NCI-H460 (cell line): Measurements from ENCODE around the gene CXCL11. TPM values are rescaled to one million over a fixed set of nuclear protein-coding genes. Genes with fewer than 3 reads are reported as not detected.
"Not testable (repeated sequence)": the region's sequence is repeated elsewhere in the genome, so short reads cannot be mapped to it uniquely, and the experiment has no call there.

Experiments used
- DNase-seq: peaks from one replicate; pipeline ENCODE4 v3.0.0-alpha.2; 2016; ENCODE audit warnings: low read depth; ENCODE audit errors: extremely low read depth
- total RNA-seq: library from RNA; depleted of rRNA; stranded (reverse); fragments of >200 nt; shearing (Covaris generic); gene quantifications from 2 replicates; pipeline ENCODE4 v1.2.3, GENCODE V29; 2014

The CXCL11 gene
- total RNA-seq, 1 experiment from 2014 or later = not detected

DNA sequence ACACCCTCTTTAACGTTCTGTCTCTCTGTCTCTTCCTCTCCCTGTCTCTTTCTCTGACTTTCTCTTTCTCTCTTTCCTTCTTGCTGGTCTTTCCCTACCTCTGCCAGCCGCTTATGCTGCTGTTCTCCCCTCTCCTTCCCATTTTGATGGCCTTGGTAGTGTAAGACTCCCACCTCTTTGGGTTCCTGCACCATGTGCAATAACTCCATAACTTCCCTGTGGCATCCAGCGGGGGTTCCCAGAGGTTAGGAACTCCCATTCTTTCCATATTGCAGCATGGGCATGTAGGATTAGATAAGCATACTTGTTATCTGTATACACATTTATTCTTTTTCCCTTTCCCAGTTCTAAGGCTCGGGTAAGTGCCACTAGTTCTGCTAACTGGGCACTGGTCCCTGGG is 8.8 kb upstream of the CXCL11 start:
- not testable (repeated sequence) for DNase-seq

DNA sequence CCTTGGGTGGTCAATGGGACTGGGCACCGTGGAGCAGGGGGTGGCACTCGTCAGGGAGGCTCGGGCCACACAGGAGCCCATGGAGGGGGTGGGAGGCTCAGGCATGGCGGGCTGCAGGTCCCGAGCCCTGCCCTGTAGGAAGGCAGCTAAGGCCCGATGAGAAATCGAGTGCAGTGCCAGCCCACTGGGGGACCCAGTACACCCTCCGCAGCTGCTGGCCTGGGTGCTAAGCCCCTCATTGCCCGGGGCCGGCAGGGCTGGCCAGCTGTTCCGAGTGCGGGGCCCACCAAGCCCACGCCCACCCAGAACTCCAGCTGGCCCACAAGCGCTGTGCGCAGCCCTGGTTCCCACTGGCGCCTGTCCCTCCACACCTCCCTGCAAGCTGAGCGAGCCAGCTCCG is 7.4 kb upstream of the CXCL11 start:
- DNase-seq = not testable (repeated sequence)

DNA sequence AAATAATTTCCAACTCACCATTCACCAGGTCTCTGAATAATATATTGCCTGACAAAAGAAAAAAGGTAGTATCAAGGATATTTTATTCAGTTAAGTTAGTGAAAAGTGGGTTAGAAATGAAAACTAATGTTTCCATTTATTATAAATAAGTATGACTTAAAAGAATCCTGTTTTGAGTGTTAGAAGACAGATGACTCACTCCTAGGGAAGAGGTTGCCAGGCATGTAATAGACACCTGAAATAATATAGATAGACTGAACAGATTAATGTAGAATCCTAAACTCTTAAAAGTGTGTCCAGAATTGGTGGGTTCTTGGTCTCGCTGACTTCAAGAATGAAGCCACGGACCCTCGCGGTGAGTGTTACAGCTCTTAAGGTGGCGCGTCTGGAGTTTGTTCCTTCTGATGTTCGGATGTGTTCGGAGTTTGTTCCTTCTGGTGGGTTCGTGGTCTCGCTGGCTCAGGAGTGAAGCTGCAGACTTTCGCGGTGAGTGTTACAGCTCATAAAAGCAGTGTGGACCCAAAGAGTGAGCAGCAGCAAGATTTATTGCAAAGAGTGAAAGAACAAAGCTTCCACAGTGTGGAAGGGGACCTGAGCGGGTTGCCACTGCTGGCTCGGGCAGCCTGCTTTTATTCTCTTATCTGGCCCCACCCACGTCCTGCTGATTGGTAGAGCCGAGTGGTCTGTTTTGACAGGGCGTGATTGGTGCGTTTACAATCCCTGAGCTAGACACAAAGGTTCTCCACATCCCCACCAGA is 6.5 kb upstream of the CXCL11 start:
- not testable (repeated sequence) for DNase-seq

DNA sequence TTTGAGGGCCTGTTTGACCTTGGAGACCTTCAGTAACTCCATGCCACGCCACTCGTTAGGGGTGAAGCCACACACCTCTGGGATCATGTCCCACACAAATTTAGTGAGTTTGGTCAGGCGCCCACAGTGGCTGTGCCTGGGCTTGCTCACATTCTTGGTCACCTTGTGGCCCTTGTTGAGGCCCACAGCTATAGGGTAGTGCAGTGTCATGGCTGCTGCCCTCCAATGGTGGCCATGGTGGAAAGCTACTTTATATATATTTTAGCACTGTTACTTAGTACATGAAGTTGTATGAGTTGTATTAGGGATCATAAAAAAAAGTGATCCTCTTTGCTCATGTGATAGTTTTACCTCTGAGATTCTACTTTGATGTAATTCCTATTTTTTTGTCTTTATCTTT is 985 bp upstream of the CXCL11 start:
- DNase-seq = no peak

DNA sequence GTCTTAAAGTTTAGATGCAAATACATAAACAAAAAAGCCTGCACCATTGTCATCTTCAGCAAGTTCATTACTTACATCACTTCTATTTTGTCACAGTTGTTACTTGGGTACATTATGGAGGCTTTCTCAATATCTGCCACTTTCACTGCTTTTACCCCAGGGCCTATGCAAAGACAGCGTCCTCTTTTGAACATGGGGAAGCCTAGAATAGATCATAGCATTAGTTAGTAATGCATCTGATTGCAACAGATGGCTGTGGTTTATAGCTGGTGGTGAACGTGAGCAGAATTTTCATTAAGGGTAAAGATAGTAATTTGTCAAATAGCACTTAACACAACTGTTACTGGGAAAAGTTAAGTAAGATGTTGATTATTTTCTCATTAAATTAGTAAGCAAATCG is 729 bp downstream of the CXCL11 start:
- DNase-seq = no peak

DNA sequence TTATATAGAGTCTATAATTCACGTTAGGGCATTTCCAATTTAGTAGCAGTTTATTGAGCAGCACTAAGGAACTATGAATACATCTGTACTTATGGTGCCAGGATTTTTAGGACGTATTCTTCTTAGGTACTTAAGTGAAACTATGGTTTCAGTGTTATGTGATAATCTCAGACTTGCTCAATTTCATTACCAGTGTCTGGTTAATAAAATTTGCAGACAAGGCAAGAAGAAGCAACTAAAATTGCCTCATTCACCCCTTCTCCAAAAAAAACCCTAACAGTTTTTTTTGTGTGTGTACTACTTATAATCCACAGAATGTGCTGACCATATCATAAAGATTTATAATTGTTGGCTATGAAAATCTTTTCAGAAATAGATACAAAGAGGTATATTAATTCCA is 6.6 kb downstream of the CXCL11 start:
- no peak for DNase-seq

DNA sequence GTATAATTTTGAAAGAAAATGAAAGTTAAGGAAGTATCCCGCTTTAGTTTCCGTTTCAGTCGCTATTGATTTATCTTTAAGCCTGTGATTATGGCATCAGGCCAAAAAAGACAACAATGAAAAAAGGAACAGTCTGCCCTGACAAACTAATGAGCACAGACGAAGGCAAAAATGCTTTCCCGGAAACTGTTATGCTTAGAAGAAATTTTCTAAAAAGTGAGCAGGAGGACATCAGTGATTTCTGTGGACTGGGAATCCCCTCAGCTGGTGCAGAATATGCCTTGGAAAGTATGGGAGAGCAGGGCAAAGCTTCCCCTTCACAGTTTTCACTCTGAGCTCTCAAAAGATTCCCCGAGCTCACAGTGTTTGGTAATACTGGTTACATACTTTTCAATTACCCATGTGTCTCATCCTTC is 7.5 kb downstream of the CXCL11 start:
- DNase-seq = no peak

DNA sequence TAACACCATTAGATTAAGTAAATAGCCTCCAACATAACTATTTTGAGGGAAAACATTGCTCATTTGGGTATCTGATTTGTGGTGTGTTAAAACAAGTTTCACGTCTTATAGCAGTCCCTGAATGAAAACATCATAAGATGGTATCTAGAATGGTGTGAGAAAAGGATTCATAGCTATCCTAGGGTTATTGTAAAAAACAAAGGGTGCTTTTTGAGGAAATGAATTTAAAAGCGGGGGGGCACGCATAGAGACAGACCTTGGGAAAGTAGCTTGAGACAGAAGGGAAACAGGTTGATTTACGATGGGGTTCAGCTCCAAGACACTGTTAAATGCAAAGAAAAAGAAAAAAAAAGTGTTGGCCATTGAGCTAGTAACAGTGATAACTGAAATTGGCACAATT is 11.8 kb downstream of the CXCL11 start:
- no peak for DNase-seq

DNA sequence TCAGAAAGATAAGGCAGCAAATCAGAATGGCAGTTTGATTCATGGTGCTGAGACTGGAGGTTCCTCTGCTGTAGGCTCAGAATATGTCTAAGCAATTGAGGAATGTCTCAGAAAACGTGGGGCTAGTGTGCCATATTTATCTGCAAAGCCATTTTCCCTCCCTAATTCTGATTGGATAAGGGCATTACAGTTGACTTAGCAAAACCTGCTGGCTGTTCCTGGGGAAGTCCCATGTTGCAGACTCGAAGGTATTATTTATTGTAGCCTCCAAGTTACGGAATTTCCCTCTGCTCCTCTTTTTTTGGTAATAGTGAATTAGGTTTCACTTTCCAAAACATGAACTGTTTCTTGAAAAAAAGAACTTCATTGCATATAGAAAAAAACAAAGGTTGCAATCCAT is 12.5 kb downstream of the CXCL11 start, which contains the start of gene CXCL10:
Gene CXCL10 (minus strand): TSS at position 109 of the 400 bp plus-strand sequence. CDS start 66 bp downstream, at position 43.
- DNase-seq = no peak

DNA sequence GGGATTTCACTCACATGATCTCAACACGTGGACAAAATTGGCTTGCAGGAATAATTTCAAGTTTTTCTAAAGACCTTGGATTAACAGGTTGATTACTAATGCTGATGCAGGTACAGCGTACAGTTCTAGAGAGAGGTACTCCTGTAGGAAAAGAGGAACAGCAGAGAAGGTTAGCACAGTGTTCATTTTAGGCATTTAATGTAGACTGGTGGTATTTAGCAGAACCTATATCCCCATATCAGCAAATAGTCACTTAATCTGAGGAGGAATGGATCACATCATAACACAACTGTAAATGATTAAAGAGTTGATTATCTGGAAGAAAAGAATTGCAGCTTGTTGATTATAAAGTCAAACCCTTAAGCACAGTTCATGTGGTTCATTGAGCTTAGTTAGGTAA is 13.2 kb downstream of the CXCL11 start:
- DNase-seq = no peak

DNA sequence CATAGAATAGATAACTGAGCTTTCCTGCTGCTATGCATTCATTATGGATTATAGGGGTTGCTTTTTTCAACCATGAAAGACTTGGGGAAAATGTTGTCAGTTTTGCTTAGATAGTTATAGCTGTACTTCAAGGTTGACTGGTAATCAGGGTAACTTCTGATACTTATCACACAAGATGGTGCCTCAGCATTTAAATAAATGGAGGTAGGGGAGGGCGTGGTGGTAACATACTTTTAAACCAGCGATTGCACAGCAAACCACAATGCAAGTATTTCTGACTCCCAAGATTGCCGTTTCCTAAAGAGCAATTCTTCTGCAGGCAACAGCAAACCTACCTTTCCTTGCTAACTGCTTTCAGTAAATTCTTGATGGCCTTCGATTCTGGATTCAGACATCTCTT is 13.8 kb downstream of the CXCL11 start:
- no peak for DNase-seq

DNA sequence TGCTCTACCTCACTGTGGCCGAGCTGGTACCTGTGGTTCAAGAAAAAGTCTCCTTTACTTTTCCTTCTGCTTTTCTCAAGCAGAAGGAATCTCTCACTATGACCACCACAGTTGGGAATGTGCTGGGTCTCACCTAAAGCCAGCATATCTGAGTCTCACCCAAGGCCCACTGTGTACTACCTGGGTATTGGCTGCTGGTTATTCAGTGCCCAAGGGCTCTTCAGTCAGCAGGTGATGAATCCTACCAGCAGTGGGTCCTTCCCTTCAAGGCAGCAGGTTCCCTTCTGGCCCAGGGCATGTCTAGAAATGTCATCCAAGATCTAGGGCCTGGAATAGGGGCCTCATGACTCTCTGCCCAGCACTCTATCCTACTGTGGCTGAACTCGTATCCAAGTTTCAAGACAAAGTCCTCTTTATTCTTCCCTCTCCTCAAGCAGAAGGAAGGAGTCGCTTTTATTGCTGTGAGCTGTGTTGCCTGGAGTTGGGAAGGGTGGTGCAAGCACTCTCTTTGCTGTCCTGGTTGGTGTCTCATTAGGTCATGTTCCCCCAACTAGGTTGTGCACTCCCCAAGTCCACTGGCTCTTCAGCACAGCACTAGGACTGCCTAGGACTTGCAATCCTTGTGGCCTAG is 18.7 kb downstream of the CXCL11 start:
- no peak for DNase-seq

DNA sequence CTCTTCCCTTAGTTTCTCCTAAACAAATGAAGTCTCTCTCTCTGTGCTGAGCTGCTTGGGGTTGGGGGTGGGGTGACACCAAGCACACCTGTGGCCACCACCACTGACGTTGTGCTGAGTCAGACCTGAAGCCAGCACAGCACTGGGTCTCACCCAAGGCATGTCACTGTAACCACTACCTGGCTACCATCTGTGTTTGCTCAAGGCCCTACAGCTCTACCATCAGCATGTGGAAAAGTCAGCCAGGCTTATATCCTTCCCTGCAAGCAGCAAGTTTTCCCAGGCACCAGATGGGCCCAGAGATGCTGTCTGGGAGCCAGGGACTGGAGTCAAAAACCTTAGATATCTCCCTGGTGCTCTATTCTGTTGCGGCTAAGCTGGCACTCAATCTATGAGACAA is 19.5 kb downstream of the CXCL11 start:
- no peak for DNase-seq

DNA sequence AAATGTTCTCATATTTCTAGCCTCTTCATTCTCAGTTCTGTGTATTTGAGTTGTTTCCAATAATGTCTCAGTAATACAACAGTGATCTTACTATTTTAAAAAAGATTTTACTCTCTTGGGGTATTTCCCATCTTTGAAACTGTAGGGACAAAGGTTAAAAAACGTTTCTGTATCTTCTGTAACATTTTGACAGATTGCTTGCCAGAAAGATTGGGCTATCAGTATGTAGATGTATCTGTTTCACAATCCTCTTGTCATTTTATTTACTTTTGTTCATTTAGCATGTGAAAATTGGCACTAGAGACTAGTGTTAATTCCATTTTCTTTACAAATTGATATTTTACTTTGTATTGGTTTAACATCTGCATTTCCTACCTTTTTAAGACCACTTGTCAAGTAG is 22.3 kb downstream of the CXCL11 start:
- no peak for DNase-seq

DNA sequence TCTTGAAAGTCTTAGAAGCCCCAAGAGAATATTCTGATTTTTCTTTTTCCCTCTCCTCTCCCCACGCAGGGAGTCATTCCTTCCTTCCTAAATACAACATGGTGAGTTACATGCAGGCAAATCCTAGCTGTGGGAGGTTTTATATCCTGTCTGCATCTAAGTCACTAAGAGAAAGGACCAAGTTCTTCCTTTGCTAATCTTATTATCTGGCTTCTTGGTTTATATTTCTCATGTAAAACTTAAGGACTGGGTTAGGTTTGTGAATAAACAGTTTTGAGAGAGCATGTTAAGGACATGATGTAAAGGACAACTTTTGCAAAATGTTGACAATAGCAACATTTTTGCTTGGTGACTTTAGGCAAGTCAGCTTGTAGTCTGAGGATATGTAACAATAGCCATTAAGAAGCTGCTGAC is 23.5 kb downstream of the CXCL11 start:
- DNase-seq = no peak

DNA sequence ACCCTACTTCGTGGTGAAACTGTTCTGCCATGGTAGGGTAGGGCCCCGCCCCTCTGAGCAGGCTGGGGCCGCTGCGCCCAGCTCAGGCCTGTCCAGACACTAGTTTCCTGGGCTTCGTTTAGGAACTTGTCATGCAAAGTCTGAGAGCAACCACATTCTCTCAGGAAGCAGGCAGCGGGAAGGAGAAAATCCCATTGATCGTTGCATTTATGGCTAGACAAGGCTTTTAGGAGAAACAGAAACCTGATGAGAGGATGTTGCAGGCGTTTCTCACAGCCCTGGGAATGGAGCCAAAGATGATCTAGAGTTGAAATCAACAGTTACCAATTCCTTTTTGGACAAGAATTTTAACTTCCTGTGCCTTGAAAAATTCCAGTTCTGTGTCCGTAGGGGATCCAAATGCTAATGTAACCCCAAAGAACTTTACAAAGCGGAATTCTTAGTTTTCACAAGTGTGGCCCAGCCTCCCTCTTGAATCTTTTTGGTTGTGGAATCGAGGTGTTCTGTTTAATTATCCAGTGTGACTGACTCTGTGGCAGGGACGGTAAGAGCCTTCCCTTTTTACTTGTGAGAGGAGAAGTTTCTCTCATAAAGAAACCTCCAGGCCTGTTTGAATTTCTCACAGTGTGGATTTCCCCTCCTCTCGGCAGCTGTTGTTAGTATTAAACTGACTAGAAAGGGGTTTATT is 24.0 kb downstream of the CXCL11 start:
- no peak for DNase-seq

DNA sequence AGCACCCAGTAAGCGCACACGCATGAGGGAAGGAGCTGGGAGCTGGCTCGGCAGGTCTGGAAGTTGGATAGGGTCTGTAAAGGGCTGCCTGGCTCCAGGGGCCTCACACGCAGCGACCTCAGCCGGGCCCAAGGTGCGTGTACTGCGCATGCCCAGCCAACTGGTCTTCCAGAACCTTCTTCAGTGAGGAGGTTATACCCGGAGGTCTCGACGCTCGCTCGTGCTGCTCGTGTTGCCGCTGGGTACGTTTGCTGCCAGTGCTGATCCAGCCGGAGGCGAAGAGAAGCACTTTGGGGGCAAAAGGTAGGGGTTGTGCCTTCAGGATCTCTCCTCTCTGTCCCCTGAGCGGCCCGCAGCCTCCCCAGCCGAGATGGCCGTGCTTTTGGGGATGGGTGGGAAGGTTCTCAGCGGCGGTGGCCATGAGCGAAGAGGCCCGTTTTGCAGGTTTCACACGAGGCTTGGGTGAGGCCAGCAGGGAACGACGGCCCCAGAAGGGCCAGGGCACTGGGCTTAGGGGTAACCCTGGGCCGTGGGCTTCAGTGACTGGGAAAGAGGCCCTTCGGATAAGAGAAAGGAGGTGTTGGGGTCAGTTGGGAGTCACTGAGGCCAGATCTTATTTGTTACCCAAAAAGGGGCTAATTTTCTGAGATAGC is 24.7 kb downstream of the CXCL11 start:
- no peak for DNase-seq

DNA sequence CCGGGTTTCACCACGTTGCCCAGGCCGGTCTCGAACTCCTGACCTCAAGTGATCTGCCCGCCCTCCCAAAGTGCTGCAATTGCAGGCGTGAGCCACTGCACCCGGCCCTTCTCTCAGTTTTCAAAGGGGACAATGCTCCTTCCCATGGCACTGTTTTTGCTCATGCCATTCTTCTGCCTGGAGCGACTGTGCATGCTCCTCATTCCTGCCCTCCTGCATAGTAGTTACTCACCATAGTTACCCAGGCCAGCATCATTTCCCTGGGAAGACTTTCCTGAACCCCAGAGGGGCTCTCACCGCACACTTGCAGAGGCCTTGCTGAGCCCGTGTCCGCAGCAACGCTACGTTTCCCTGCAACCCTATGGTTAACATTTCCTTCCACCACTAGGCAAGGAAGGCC is 25.3 kb downstream of the CXCL11 start:
- no peak for DNase-seq

DNA sequence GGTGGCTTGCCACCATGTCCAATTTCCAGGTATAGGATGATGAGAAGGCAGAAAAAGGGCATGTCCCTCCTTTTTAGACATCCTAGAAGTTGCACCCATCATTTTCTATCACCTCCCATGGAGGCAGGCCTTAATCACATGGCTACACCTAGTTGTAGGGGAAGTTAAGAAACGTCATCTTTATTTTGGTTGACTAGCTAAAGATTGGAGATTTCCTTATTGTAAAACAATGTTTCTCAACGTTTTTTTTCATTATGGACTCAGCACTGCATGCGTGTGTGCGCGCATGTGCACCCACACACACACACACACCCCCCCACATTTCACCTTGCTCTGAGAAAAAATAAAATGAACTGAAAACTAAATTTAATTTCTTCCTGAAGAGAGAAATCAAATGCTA is 26.6 kb downstream of the CXCL11 start:
- DNase-seq = no peak

DNA sequence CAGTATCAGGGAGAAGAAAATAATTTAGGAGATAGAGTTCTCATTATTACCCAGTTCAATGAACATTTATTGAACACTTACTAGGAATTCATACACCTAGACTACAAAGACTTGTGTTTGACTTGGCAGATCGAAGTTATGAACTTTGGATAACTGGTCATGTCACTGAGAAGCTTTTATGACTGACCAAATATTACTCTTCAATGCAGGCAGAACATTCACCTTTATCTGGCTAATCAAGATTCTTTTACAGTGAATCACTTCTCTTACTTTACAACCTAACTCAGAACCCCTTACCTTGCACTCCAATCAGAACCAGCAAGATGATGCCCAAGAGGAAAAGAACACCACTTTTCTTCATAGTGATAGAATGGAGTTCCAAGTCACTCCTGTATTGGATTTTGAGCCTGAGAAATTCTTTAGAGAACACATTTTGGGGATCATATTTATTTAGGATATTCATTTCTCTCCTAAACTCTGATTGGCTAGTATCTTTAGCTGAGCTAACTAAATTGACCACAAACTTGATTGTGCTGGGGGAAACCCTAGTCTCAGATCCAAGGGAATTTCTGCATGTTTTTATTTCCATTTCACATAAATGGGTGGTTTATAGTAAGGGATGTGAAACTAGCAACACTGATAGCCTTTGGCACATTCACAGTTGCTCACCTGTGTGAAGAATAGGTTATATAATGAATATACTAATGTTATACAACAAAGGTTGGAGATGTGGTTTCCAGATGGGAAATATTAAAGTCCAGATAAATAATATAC is 28.6 kb downstream of the CXCL11 start, which contains the start of gene CXCL9:
Gene CXCL9 (minus strand): TSS at position 421 of the 774 bp plus-strand sequence. CDS start 60 bp downstream, at position 361.
- no peak for DNase-seq
